GM19467 (cell line): ENCODE measurements around the gene PCK1.

ENCODE experiments used
- ATAC-seq: cut with Tn5 transposase; IDR thresholded peaks from one replicate; pipeline ENCODE4 v1.9.1; 2021; ENCODE audit warnings: mild to moderate bottlenecking, moderate library complexity; ENCODE audit not compliant: unreplicated experiment

PCK1 gene

DNA sequence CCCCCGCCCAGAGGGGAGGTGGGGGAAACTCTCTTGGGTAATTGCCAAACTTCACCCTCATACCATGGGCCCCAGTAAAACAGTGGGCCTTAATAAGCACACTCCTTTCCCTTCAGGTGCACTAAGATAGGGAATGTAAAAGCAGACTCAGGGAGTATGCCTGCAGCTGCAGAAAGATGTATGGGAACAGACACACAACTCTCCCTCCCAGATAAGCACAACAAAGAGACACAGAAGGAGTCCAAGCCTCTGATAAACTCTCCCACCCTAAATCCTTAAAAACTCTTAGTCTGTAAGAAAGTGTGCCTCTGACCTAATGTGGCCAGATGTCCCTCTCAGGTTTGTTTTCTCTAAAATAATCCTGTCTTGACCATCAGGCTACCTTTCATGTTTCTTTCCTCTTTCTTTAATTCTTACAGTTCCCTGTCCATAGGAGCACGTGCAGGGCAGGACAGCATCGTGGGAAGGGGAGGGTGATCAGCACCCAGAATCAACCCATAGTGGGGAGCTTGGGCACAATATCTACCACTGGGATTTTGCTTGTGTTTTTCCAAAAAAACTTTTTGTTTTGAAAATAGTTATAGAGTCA lies 24.7 kb upstream of the PCK1 start:
- no peak for ATAC-seq

- ATAC-seq: no peak
Observed at GRCh38 chr20:57536771-57537724, 23.9 kb upstream of the PCK1 start.

GRCh38 chr20:57537822-57538221 lies 23.1 kb upstream of the PCK1 start:
- ATAC-seq: no peak

GRCh38 chr20:57539889-57540288 lies 21.0 kb upstream of the PCK1 start:
- ATAC-seq: no peak

DNA sequence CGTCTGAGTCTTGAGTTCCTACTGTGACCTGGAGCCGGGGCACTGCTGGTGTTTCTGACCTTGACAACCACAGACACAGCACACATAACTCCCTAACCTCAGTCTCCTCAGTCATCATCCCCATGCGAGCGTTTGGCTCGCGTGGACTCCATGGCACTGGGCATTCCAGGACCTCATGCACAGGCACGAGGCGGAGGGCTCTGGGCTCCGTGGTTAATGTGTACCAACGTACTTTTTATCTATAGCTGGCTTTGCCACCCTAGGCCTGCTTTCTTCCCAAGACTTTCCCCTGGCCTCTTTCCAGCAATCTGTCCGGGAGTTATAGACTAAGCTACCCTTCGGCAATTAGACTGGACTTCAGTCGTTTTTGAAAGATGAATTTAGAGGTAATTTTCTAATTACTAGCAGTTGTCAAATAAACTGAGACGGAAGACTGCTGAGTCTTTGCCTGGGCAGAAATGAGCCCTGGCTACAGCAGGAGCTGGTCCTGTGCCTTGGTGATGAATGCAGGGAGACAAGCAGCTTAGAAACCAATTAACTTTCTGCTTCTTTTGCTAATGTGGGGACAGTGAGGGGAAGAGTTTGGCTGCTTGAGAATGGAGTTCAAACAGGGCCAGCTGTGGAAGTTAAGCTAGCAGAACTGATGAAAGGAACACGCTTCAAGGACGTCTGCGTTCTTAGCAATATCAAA lies 19.9 kb upstream of the PCK1 start:
- no peak for ATAC-seq

GRCh38 chr20:57543754-57544153 lies 17.2 kb upstream of the PCK1 start:
- no peak for ATAC-seq

GRCh38 chr20:57544838-57545564 lies 15.9 kb upstream of the PCK1 start:
- no peak for ATAC-seq

DNA sequence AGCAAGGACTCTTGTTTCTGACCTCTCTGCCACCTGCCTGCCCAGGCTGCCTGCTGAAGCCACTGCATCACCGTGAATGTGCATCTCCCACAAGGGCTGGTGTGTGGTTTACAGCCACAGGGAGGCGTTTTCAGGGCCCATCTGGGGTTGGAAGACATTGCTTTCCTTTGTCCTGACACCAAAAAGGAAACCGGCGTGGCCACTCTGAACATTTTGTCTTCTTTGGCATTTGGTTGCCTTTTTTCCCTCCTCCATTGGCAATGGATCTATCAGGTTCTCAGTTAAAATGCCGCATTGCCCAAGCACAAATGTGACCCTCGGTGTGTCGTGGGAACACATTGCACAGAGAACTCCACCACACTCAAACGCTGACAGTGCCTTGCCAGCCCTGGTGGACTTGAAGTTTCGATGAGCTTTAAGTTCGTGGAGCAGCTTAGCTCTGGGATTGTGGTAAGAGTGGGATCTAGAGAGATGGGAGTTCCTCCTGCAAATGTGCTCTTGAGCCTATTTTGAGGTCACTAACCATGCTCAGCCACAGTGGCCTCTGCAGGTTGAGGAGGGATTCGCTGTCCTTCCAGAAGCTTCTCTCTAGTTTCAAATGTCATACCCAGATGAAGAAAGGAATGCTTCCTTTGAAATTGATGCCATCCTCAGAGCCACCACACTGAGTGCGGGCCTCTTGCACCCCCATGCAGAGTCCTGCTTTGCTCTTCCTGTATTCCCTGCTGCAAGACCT lies 14.8 kb upstream of the PCK1 start:
- ATAC-seq: no peak

DNA sequence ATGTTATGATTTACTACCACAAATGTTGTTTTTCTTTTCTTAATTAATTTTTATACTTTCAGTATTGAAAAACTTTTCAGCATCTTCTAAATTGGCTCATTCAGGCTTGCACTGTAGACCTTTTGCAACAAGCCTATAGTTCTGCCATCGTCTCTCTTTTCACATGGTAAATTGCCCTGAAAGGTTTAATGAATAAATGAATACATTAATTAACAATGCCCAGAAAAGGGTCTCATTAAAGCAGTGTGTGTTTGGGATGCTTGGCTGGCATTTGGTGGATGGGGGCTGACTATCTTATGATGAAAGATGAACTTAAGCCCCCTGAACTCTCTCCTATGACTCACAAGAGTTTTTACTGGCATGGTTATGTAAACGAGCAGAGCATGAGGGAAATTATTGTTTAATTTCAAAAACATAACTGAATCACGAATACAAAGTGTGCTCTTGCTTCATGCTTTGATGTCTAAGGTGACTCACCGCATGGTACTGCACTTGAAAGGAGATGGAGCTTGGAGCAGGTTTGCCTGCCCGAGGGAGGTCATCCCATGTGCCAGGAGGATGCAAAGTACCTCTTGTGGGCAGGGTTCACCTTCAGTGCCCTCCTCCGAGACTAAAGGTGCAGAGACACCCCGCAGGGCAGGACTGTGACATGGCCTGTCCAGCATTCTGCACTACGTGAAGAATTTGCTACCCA lies 13.8 kb upstream of the PCK1 start:
- no peak for ATAC-seq

DNA sequence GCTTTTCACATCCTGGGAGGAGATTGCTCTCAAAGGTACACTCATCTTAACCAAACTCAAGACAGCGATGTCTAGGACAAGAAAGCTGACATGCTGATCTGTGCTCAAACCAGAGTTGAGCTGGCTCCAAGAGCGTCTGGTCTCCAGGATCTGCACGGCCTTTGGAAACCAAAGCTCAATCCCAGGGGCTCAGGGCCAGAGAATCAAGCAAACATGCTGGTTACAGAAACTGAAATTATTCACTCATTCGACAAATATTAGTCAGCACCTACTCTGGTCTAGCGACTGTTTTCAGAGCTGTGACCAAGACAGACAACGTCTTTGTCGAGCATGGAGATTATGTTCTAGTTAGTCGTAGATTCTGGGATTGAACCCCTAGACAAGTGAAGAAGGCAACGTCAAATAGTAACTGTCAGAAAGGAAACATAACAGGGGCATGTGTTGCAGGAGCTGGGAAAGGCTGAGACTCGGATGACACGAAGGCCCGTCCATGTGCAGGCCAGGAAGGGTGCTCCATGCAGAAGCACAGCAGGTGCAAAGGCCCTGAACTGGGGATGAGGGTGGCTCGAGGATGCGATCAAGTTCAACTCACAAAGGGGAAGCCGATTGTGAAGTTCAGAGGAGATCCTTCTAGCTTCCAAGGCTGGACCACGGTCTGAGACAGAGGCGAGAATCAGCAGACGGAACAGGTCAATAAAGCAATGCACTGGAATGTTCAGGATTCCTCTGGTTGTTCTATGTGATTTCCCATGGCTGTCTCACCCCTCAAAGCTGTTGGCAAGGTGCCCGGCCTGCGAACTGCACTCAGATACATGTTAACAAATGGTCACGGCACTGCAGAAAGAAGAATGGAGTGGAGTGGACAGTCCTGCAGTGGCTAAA lies 12.5 kb upstream of the PCK1 start:
- no peak for ATAC-seq

- no peak for ATAC-seq
Observed at GRCh38 chr20:57552471-57552870, 8.4 kb upstream of the PCK1 start.

DNA sequence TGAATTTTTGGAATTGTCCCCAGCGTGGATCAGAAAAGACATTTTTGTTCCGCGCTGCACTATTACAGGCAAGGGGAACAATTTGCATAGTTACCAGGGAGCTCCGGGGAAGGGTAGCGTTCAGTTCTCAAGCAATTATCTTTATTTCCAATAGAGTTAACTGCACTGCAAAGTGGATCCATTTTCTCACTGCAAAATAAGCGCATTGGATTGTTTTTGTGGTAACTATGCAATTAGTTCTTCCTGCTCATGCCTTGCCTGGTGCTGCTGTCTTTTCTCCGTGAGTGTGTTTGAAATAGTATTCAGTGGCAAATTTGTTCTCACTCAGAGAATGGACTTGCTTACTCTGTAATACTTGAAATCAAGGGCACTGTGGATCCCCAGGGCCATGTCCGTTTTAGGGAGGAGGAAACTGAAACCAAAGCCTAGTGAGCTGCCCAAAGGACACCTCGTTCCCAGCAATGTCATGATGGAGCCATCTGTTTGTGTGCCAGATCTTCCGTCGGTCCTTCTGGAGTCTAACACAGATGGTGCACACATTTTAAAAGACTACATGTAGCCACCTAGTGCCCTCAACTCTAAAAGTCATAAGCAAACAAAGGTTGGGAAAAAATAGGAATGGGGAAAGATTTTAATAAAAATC lies 7.4 kb upstream of the PCK1 start:
- ATAC-seq: no peak

- no peak for ATAC-seq
Observed at GRCh38 chr20:57555457-57556184, 5.3 kb upstream of the PCK1 start.

- no peak for ATAC-seq
Observed at GRCh38 chr20:57556980-57557274, 4.0 kb upstream of the PCK1 start.

DNA sequence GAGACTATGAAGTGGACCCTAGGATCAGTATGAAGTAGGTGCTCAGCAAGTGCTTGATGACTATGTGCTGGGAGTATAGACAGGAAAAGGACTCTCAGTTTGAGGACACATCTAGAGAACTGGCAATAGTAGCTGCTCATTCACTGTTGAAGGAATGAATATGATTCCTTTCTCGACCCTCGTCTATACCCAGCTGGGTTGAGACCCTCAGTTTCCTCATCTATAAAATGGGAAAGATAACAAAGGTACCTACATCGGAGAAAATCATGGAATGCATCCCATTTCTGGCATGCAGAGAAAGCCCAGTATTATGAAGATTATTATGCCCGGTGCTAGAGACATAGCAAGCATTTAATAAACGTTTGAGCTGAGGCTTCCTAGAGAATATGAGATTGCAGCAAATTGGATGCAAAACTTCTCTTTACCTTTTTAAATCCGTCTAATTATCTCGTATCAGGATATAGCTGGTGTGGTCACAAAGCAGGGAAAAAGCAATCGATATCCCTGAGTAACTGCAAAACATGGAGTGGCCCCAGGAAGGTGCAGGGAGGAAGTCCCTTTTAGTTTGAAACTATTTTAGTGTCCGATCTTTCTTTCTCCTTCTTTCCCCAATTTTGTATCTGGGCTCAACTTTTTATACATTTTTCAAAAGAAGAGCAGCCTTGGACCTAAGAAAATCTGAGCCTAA lies 2.8 kb upstream of the PCK1 start:
- no peak for ATAC-seq

DNA sequence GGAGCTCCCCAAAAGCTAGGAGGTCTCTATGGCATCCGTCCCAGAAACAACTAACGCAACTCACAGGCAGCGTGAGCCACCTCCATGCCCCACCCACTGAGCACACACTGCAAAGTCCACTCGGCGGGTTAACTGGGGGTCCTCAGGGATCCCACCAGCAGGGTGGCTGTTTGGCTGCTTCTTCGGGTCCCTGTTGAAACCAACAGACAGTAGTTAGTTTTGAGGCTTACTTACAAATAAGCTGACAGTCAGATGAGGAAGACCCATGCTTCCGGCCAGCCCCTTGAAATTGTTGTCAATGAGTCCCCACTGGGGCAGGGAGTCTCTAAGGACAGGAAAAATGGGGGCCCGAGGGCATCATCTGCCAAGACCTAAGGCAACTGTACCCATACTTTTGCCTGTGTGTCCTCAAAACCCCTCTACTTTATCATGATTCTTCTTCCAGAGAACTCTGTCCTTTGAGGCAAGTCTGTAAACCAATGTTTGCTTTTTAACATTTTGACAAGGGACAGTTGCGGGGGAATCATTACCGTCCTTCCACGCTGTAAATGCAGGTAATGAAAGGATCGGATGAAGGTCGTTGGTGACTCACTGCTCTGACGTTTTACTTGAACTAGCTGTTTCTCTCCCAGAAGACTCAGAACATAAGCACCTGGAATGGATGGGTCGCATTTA lies 2.2 kb upstream of the PCK1 start:
- no peak for ATAC-seq

DNA sequence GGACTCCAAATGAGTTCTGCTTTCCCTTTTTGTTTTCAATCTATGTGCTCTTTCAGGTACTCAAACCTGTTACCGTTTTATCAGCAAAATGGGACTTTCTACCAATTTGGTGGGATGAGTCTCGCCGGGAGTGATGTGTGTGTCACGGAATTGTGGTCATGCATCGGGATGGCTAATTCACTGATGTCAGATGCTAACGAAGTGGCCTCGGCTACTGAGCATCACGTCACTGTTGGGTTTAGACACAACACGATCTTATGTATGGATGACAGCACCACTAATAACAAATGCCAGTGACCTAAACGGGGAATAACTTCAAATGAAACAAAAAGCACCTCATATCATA lies 1.6 kb upstream of the PCK1 start:
- no peak for ATAC-seq
